HG02885 (cell line): ENCODE data around the gene ANKS1A.
"Not testable (repeated sequence)": the region's sequence is repeated elsewhere in the genome, so short reads cannot be mapped to it uniquely, and the experiment has no call there.

ENCODE experiments used
- ATAC-seq: cut with Tn5 transposase; IDR thresholded peaks from one replicate; pipeline ENCODE4 v1.9.1; 2021; ENCODE audit warnings: mild to moderate bottlenecking; ENCODE audit not compliant: unreplicated experiment, poor library complexity

Gene ANKS1A, protein sequence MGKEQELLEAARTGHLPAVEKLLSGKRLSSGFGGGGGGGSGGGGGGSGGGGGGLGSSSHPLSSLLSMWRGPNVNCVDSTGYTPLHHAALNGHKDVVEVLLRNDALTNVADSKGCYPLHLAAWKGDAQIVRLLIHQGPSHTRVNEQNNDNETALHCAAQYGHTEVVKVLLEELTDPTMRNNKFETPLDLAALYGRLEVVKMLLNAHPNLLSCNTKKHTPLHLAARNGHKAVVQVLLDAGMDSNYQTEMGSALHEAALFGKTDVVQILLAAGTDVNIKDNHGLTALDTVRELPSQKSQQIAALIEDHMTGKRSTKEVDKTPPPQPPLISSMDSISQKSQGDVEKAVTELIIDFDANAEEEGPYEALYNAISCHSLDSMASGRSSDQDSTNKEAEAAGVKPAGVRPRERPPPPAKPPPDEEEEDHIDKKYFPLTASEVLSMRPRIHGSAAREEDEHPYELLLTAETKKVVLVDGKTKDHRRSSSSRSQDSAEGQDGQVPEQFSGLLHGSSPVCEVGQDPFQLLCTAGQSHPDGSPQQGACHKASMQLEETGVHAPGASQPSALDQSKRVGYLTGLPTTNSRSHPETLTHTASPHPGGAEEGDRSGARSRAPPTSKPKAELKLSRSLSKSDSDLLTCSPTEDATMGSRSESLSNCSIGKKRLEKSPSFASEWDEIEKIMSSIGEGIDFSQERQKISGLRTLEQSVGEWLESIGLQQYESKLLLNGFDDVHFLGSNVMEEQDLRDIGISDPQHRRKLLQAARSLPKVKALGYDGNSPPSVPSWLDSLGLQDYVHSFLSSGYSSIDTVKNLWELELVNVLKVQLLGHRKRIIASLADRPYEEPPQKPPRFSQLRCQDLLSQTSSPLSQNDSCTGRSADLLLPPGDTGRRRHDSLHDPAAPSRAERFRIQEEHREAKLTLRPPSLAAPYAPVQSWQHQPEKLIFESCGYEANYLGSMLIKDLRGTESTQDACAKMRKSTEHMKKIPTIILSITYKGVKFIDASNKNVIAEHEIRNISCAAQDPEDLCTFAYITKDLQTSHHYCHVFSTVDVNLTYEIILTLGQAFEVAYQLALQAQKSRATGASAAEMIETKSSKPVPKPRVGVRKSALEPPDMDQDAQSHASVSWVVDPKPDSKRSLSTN

GRCh38 chr6:34888874-34889555, at the start of gene ANKS1A:
Gene ANKS1A (plus strand): TSS chr6:34889255. CDS start chr6:34889403, 148 bp downstream.
- ATAC-seq: peak; percentile 68

DNA sequence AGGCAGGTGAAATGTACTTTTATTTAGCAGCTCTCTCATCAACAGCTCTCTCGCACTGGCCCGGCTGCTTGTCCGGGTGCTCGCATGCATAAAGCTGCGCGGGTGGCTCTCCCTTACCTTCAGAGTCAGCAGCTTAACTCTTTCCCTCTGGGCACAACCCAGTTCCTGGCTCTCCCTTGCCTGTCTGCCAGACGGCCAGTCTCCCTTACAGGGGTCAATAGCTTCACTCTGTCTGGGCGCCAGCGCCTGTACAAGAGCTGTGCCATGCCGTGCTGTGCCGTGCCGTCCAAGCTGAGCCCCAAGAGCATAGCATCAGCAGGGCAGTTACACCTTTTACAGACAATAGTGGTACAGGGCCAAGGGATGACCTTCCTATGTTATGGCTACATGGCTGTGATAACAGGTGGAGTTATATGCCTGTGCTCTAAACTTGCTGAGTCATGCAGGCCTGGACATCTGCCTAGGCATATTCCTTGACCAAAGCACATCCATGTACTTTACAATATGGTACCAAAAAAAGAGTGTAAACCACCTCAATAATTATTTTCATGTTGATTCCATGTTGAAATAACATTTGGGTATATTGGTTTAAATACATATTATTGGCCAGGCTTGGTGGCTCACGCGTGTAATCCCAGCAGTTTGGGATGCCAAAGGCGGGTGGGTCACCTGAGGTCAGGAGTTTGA, 49.2 kb upstream of the ANKS1A start:
- ATAC-seq: no peak

DNA sequence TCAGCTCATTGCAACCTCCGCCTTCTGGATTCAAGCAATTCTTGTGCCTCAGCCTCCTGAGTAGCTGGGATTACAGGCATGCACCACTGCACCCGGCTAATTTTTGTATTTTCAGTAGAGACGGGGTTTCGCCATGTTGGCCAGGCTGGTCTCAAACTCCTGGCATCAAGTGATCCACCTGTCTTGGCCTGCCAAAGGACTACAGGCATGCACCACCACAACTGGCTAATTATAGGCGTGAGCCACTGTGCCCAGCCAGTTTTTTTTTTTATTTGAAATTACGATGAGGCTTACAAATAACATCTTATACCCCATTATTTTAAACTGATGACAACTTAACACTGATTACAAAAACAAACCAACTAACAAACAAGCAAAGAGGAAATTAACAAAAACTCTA, 40.0 kb upstream of the ANKS1A start:
- not testable (repeated sequence) for ATAC-seq

GRCh38 chr6:34851361-34851760, 37.7 kb upstream of the ANKS1A start:
- ATAC-seq: no peak

- ATAC-seq: no peak
These were observed 36.5 kb upstream of the ANKS1A start for GRCh38 chr6:34852406-34853085.

DNA sequence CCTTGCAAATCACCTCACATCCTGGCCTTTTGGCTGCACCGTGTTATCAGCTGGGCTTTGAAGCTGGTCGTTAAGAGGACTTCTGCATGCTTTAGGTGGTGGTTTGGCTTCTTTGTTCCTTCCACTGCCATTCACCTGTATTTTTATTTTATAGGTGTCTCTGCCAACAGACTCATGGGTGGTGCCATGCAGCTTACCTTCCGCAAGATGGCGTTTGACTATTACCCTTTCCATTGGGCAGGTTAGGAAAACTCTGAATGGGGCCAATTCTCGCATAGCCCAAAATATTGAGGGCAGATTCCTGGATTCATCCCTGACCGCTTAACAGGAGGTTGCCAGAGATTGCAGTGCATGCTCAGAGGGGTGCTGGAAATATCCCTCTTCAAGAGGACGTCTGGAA, 33.6 kb upstream of the ANKS1A start:
- no peak for ATAC-seq

DNA sequence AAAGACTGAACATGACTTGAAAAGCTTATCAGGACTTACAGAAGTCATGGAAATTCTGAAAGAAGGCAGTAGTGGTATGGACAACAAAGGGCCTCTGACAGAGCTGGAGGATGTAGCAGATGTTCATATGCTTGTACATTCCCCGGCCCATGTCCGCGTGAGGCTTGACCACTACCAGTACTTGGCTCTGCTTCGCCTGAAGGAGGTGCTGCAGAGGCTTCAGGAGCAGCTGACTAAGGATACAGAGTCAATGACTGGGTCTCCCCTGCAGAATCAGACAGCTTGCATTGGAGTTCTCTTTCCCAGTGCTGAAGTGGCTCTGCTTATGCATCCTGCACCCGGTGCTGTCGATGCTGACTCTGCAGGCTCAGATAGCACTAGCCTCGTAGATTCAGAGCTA, 30.4 kb upstream of the ANKS1A start:
- ATAC-seq: no peak

DNA sequence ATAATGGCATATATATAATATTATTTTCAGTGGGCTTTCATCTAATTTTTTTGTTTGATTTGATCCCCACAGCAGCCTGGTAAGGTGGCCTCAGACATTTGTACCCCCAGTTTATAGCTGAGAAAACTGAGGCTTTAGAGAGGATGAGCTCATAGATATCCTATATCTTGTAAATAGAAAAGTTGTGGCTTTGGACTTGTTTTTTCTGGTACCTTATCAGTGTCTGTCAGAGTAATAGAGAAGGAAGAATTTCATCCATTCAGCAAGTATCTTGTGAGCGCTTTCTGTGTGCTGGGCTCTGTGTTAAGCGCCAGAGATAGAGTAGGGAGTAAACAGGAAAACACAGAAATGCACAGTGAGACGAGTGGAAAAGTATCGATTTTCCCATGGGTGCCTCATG, 29.1 kb upstream of the ANKS1A start:
- ATAC-seq: no peak

- no peak for ATAC-seq
These were observed 28.3 kb upstream of the ANKS1A start for GRCh38 chr6:34860776-34861175.

DNA sequence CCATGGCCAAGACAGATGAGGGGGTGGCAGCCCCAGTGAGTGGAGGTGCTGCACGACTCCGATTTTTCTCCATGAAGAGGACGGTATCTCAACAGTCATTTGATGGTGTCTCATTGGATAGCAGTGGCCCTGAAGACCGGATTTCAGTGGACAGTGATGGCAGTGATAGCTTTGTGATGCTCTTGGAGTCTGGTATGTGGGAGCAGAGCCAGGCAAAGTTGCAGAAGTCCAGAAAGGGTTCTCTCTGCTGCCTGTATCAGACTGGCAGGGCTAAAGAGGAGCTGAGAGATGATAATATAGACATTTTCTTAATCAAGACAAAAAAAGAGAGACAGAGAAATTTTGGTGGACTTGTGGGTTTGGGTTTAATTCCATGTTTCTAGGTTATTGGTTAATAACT, 25.0 kb upstream of the ANKS1A start:
- ATAC-seq: no peak

GRCh38 chr6:34865107-34865506, 23.9 kb upstream of the ANKS1A start:
- no peak for ATAC-seq

- ATAC-seq: no peak
These were observed 22.5 kb upstream of the ANKS1A start for GRCh38 chr6:34866509-34866908.

GRCh38 chr6:34867484-34867883, 21.6 kb upstream of the ANKS1A start:
- no peak for ATAC-seq

GRCh38 chr6:34871853-34872252, 17.2 kb upstream of the ANKS1A start:
- ATAC-seq: no peak

DNA sequence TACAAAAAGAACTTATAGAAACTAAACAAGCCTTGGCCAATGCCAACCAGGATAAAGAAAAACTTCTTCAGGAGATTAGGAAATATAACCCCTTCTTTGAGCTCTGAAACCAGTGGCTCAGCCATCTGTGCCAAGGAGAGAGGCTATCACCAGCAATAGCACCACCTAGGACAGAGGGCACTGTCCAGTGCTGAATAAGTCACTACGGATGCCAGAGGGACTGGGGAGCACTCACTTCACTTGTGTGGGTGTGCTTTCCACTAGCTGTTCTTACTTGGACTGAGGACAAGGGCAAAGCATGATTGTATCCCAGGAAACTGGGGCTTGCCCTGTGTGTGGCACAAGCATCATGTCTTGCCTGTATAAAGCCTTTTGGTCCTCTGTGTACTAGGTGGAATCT, 16.7 kb upstream of the ANKS1A start:
- ATAC-seq: no peak

GRCh38 chr6:34875292-34876213, 13.5 kb upstream of the ANKS1A start:
- ATAC-seq: no peak

- ATAC-seq: no peak
These were observed 12.6 kb upstream of the ANKS1A start for GRCh38 chr6:34876472-34876871.

DNA sequence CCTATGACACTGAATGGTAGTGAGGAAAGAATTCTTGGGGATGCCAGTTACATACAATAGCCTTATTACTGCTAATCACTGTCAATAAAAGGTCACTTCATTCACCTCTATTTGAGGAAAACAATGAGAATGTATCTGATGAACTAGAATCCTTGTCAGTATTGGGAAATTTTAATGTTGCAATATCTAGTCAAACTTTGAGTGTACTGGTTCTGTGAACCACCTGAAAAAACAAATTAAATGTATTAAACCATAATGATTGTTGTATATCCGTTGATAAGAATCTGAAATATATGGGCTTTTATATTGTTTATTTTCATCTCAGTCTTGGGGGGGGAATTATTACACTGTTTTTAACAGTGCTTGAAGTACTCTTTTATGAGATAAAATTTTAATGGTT, 11.8 kb upstream of the ANKS1A start:
- no peak for ATAC-seq
